Stimulated activated CD8-positive, alpha-beta memory T cell treated with anti-CD3 and anti-CD28 coated beads, Interleukin-12 subunit alpha, Interleukin-12 subunit beta, amount 100 ng/mL, for 1 hour (primary cell): ENCODE results near the gene DLGAP1.
"Not testable (repeated sequence)": the region's sequence is repeated elsewhere in the genome, so short reads cannot be mapped to it uniquely, and the experiment has no call there.

Source experiments
- DNase-seq: peaks from one replicate; pipeline ENCODE4 v3.0.0-alpha.2; 2020; ENCODE audit warnings: low read depth

Gene DLGAP1

GRCh38 chr18:4074647-4075046 lies 380.5 kb downstream of the DLGAP1 start:
- DNase-seq, result no peak

- DNase-seq, result no peak
Observed at GRCh38 chr18:4069183-4069582, 385.9 kb downstream of the DLGAP1 start.

- no peak for DNase-seq
Observed at GRCh38 chr18:4068552-4069158, 386.5 kb downstream of the DLGAP1 start.

- no peak for DNase-seq
Observed at GRCh38 chr18:4063545-4063944, 391.6 kb downstream of the DLGAP1 start.

GRCh38 chr18:4060427-4061281 lies 394.5 kb downstream of the DLGAP1 start:
- no peak for DNase-seq

DNA sequence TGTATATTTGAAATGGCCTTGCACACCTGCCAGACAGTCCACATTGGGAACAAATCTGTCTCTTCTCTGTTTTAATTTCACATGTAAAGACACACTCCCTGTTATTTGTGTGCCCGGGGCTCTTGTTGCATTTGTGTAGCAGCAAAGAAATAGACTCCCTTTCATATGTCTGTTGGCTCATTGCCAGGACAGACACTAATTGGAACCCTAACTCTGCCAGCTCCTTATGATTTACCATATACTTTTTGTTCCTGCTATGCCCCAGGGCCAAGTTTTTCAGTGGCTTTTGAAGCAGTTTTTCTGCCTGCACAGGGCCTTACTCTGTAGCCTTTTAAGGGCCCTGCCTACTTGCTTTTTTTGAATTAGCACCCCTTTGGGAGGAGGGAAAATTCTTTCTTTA lies 396.9 kb downstream of the DLGAP1 start:
- no peak for DNase-seq

DNA sequence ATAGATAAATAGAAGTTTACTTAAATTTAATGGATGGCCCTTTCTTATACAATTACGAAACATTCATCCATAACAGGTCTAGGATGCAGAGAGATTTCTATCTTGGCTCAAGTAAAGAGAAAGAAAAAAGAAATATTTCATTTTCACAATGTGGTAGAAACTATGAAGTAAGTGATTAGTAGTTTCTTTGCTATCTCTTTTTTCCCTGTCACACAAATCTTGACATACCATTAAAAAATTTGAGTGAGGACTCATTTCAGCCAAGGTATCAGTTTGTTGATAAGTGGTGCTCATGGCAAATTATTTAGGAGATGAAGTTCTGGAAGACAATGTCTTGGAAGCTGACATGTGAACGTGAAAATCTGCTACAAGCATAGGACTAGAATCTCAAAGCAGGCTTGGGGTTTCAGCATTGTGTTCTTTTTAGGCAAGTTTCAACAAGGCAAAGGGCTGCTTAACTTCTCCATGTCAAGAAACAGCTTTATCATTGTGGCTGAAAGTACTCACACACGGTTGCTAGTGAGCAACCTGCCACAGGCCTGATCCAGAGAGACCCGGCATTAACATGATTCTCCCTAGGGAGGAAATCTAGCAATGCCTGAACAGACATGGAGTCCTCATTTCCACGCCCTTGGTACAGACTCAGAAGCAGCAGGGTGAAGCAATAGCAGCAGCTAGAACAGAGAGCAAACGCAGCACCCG lies 414.6 kb downstream of the DLGAP1 start:
- DNase-seq, result no peak

DNA sequence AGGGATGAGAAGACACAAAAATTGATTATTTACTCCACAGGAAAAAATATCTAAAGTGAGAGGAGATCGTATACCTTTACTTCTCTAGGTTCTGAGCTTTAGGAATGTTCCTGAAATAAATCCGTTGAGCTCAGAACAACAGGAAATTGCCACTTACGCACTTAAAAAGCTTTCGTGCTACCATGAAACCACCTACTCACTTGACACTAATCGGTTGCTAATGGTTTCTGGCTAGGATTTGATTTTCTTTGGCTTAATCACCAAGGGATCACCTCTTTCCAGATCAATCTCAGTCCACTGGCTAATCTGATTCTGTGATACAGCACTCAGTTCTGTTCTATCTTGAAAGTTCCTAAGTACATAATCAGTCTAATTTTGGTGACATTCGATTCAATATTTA lies 419.6 kb downstream of the DLGAP1 start:
- DNase-seq, result no peak

DNA sequence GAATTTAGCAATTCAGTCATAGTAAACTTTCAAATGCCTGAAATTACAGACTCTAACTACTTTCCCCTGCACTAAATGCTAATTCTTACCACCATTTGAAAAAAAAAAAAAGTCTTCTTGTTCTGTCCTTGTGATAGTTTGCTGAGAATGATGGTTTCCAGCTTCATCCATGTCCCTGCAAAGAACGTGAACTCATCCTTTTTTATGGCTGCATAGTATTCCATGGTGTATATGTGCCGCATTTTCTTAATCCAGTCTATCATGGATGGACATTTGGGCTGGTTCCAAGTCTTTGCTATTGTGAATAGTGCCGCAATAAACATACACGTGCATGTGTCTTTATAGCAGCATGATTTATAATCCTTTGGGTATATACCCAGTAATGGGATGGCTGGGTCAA lies 420.3 kb downstream of the DLGAP1 start:
- DNase-seq, result not testable (repeated sequence)

DNA sequence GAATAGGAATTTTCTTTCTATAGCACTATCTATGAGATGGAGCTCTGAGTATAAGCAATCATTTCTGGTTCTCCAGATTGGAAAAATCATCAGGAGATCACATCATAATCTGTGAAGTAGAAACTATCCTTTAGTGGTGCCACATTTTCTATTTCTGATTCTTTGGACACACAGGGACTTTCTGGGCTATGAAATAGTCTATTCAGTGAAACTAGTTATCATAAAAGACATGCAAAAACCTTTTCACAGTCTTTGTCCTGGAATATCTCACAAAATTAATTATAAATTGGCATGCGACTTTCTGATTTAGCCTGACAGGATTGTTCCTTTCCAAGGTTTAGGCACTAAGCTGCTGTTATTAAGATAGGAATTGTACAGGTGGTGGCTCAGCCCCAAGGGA lies 428.6 kb downstream of the DLGAP1 start:
- no peak for DNase-seq

GRCh38 chr18:4024702-4025101 lies 430.4 kb downstream of the DLGAP1 start:
- DNase-seq, result no peak

DNA sequence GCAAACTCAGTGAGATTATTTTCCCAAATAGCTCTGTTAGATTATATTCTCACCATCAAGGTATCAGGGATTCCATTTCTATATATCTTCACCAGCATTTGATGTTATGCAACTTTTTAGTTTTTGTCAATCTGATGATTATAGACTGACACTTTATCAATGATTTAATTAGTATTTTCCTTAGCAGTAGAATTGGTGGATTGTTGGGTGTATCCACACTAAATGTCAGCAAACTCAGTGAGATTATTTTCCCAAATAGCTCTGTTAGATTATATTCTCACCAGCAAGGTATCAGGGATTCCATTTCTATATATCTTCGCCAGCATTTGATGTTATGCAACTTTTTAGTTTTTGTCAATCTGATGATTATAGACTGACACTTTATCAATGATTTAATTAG lies 432.4 kb downstream of the DLGAP1 start:
- DNase-seq, result not testable (repeated sequence)

GRCh38 chr18:4020026-4020425 lies 435.1 kb downstream of the DLGAP1 start:
- no peak for DNase-seq

DNA sequence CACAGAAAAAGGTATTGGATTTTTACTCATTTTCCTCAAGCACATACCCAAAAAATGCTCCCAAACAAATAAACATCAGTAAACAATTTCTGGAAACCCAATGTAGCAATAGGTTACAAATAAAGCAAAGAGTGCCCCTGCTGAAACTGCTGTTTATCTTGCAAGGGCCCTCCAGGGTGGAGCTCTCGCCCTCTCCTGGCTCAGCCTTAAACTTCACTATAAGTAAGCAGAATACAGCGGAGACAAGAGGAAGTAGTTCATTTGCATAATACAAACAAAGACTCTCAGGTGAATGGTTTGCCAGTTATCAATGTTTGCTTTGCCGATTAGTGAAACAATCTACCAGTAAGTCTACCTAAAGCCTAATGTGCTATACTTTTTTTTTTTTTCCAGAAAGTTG lies 437.6 kb downstream of the DLGAP1 start:
- DNase-seq, result no peak

- no peak for DNase-seq
Observed at GRCh38 chr18:4016391-4017049, 438.6 kb downstream of the DLGAP1 start.

DNA sequence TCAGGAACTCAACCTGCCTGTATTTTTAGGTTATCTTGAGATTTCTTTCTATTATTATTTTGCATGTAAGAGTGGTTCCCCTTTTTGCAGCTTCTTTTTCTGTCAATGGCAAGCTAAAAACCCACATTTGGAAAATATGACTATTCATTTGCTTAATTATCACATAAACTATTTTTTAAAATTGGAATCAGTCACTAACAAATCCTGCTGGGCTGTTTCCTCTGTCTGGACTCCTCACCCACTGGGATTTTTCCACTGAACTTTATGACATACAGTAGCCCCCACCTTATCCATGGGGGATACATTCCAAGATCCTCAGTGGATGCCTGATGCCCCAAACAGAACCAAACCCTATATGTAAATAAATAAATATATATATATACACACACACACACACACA lies 447.3 kb downstream of the DLGAP1 start:
- DNase-seq, result no peak

DNA sequence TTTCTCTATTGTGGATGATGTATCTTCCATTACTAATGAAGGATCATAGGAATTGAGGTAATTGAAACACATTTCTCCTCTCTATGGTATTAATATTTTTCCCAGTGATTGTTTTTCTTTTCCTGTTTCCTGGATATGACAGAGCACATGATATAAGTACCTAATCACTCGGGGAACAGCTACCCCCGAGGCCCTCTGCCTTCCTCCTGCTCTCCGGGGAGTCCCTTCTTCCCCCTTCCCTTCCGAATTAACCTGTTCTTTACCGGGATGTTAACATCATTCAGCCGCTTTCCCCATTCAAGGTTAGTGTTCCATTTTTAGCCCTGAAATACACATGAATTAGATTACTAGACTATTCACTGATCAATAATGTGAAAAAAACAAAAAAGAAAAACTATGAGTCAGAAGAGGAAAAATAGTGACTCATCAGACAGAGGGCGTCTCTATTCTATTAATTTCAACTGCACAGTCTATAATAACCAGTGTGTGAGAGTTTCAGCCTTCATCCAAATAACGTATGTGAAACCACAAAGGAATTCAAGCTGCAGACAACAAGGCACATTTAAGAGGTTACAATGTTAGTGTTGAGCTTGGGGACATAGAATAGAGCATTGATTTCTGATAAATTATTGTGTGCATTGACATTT lies 450.8 kb downstream of the DLGAP1 start:
- no peak for DNase-seq

DNA sequence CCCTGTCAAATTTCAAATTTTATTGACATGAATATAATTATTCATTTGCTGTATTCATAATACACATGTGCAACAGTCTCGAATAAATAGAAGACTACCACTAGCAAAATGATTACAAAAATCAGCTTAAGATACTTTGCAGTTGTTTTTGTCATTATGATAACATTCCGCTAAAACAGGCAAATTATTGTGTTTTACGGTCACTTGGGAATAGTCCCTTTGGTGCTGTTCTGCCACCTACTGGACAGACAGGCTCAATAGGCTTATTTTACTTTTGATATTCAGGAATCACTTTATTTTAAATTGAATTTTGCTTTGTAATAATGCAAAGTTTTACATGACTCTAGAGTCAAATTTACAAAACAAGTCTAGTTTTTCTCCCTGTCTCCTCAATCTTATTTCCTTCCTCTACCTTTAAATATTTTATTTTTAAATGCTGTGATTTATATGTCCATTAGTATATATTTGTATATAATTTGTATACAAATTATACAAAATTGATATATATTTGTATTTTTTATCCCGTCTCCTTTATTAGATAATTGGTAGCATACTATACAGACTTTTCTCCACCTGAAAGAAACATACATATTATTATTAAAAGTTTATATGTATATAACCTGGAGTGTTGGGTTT lies 456.3 kb downstream of the DLGAP1 start:
- DNase-seq, result no peak

DNA sequence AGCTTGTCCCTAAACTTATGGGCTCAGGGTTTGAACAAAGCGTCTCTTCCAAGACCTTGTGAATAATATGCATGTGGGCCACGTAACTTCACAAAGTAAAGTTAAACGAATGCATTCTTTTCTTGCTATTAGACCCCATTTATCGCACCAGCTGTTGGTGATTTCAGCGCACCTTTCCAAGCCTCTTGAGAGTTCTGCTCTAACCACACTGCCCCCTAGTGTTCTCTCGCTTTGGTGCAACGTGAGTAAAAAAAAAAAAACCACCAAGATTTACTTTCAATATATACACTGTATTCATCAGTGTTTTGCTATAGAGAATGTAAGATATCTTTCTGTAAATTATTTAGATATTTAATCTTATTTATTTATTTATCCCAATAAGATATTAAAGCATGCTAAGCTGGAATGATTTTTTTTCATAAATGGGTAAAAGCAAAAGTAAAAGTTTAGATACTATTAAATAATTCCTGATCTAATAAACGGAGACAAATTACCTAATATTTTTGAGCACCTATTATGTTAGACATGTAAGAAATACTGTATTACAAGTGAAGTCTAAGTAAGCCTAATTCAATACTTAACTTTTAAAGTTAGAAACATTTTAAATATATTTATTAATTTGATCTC lies 459.5 kb downstream of the DLGAP1 start:
- DNase-seq, result peak; percentile 21

- no peak for DNase-seq
Observed at GRCh38 chr18:3993941-3994687, 461.0 kb downstream of the DLGAP1 start.
